NT2/D1 (cell line): ENCODE measurements around the gene SERBP1.

Experiments used
- SUZ12 ChIP-seq: IDR thresholded peaks from 2 replicates; pipeline ENCODE4 v1.6.1; 2011; ENCODE audit not compliant: insufficient read length, insufficient read depth; ENCODE audit errors: extremely low read depth
- YY1 ChIP-seq: IDR thresholded peaks from 2 replicates; pipeline ENCODE4 v1.6.1; 2011; ENCODE audit not compliant: insufficient read length, insufficient read depth
- ZNF274 ChIP-seq: IDR thresholded peaks from 2 replicates; pipeline ENCODE4 v1.6.1; 2011; ENCODE audit warnings: mild to moderate bottlenecking, low read depth, low read length

DNA sequence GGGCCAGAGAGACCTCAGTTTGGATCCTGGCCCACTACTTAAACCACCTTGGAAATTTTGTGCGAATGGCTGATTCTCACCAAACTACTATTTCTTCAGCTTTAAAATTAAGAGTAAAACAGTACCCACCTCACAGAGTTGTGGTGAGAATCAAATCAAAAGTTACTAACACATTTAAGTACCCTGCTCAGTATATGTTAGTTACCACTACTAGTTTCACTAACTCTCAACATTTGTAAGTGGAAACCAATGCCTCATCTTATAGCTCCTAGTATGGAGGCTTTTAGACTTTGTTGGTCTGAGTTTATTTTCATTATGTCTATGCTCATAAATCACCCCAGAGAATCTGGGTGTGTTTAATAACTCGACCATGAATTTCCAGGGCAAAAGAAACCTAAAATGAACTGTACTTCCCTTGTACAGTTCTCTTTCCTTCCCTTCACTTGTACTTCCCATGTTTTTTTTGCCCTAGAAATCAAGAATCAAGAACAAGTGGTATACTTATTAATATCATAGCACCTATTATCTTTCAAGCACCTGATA lies 11.6 kb upstream of the SERBP1 start:
- TF ChIP-seq SUZ12 (no peak), YY1 (no peak), ZNF274 (no peak)
